ENCODE measurements around the gene SH2B2.

SH2B2 gene

DNA sequence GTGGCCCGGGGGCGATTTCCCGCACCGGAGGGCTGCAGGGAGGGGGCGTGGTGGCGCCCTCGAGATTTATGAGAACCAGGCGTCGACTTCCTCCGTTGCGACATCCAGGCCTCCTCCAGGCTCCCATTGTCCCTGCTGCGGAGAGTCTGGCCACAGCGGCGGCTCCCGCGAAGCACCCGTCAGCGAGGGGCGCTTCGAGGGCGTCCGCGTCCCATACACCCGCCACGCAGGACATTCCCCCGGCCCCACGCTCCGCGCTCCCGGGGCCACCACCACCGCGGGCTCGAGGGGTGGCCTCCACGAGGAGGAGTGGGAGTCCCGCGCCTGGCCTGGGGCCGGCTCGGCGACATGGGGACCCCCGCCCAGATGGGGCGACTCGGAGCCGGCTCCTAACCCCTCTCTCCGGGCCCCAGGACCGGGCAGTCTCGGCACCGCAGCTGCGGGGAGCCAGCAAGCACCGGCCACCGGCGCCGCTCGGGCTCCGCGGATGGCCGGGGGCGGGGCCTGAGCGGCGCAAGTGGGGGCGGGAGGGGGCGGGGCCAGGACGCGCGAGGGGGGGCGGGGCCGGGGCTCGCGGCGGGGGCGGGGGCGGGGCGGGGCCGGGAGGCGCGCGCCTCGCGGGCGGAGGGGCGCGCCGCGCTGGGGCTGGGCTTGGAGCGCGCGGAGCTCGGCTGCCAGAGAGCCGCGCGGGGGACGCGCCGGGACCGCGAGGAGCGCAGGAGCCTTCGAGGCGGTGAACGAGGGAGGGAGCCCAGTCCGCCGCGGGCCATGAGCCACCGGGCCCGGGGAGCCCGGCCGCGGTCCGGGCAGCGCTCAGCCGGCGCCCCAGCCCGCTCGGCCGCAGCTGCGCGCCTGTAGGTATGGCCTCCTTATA, at the start of gene SH2B2:
SH2B2 (plus strand) TSS at position 632 of the 874 bp plus-strand sequence. CDS start 13,683 bp downstream, outside the sequence.
- TF ChIP-seq CTCF (conservative IDR thresholded peaks at IDR 0.05): no peak

DNA sequence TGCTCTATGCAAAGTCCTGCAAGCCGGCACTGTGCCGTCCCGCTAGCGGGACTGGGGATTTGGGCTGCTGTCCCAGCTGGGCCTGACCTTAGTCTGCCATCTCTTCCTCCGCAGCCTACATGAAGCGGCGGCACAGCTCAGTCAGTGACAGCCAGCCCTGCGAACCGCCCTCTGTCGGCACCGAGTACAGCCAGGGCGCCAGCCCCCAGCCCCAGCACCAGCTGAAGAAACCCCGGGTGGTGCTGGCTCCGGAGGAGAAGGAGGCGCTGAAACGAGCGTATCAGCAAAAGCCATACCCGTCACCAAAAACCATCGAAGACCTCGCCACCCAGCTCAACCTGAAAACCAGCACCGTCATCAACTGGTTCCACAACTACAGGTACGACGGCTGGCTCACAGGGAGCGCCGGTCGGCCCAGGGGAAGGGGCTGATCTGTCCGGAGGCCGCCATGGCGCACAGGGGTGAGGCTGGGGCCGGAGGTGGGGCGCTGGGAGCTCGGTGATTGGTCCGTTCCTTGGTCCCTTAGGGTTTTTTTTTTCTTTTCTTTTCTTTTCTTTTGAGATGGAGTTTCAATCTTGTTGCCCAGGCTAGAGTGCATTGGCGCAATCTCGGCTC, 47.4 kb upstream of the SH2B2 start:
- H3K27ac ChIP-seq: no peak overlapping the region
- no peak for TF ChIP-seq CTCF (conservative IDR thresholded peaks at IDR 0.05)

More for the DNA sequence above, at the start of gene SH2B2:
- peak within 1 kb of the TSS; percentile 80 for H3K27ac ChIP-seq

GRCh38 chr7:102241431-102241830, 45.2 kb upstream of the SH2B2 start:
- H3K27ac ChIP-seq: no peak overlapping the region
- no peak for TF ChIP-seq CTCF (conservative IDR thresholded peaks at IDR 0.05)

DNA sequence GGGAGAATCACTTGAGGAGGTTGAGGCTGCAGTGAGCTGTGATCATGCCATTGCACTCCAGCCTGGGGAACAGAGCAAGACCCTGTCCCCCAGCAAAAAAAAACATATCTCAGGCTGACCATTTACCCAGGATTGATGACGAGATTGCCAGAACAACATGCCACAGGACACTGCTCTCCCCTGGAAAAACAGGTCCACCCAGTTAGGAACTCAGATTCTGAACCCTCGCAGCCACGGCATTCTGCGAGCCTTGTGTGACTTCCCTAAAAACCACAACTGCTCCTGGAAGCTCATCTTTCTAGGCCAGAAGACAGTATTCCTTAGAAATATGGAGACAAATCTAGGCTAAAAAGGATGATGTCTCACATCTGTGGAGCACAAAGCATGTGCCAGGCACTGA, 42.1 kb upstream of the SH2B2 start:
- H3K27ac ChIP-seq: peak overlapping the region; percentile 63
- TF ChIP-seq CTCF (conservative IDR thresholded peaks at IDR 0.05): no peak

DNA sequence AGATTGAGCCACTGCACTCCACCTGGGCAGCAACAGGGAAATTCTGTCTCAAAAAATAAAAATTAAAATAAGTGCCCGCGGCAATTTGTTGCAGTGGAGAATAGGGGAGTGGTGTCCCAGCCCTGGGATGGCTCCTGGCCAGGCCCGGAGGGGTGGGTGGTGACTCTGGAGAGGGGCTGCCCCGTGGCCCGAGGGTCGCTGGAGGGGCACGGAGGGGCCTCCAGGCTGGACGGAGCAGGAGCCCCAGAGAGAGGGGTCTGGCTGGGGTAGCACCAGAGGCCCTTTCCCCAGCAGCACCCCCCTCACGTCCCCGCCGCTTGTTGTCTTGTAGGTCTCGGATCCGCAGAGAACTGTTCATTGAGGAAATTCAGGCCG, 38.6 kb upstream of the SH2B2 start:
- no peak for TF ChIP-seq CTCF (conservative IDR thresholded peaks at IDR 0.05)
- no peak overlapping the region for H3K27ac ChIP-seq

DNA sequence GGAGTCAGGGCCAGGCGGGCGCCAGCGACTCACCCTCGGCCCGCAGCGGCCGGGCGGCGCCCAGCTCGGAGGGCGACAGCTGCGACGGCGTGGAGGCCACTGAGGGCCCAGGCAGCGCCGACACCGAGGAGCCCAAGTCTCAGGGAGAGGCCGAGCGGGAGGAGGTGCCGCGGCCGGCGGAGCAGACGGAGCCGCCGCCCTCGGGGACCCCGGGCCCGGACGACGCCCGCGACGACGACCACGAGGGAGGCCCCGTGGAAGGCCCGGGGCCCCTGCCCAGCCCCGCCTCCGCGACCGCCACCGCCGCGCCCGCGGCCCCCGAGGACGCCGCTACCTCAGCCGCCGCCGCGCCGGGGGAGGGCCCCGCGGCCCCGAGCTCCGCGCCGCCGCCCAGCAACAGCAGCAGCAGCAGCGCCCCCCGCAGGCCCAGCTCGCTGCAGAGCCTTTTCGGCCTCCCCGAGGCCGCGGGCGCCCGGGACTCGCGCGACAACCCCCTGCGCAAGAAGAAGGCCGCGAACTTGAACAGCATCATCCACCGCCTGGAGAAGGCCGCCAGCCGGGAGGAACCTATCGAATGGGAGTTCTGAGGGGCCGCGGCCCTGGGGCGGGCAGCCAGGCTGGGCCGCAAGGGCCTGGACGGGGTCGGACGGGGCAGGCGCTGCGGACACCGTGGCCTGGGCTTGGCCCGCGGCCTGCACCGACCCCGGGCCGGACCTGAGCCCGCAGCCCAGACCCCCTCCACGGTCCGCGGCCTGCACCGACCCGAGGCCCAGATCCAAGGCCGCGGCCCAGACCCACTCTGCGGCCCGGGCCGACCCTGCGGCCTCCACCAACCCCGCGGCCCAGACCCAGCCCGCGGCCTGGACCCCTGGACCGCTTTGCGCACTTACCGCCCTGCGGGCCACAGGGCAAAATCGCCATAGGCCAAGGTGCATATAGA, 37.9 kb upstream of the SH2B2 start:
- TF ChIP-seq CTCF (conservative IDR thresholded peaks at IDR 0.05): 0 out of 2 replicates have a peak, but pooled peaks have one; percentile 7
- no peak overlapping the region for H3K27ac ChIP-seq

Data from VCaP (cell line).